KMS-11 (cell line): ENCODE measurements around the gene HIGD1A.
A peak's percentile ranks its signal among the peaks of the same experiment; 100 is the strongest.

Experiments
- H2AFZ ChIP-seq: fragments of 200-600 bp; sonication (generic); 2 replicates; pipeline ENCODE4 v1.6.1; 2016; ENCODE audit warnings: antibody characterized with exemption, mixed run types, low read depth
- H3K27ac ChIP-seq: fragments of 200-600 bp; sonication (generic); 2 replicates; pipeline ENCODE4 v1.6.1; 2016; ENCODE audit warnings: mild to moderate bottlenecking, mixed run types
- H3K27me3 ChIP-seq: fragments of 200-600 bp; sonication (generic); 2 replicates; pipeline ENCODE4 v1.6.1; 2017; ENCODE audit warnings: mild to moderate bottlenecking, low read depth, mixed run types, moderate library complexity; ENCODE audit not compliant: insufficient read depth
- H3K36me3 ChIP-seq: fragments of 200-600 bp; sonication (generic); 2 replicates; pipeline ENCODE4 v1.6.1; 2017; ENCODE audit warnings: mild to moderate bottlenecking, mixed run types; ENCODE audit not compliant: insufficient read depth
- H3K4me1 ChIP-seq: fragments of 200-600 bp; sonication (generic); 2 replicates; pipeline ENCODE4 v1.6.1; 2016; ENCODE audit warnings: mild to moderate bottlenecking, low read depth, mixed run types; ENCODE audit not compliant: poor library complexity, severe bottlenecking
- H3K4me2 ChIP-seq: fragments of 200-600 bp; sonication (generic); 2 replicates; pipeline ENCODE4 v1.7.0; 2016; ENCODE audit warnings: mild to moderate bottlenecking, mixed run types
- H3K4me3 ChIP-seq: fragments of 200-600 bp; sonication (generic); IDR thresholded peaks from 2 replicates; pipeline ENCODE4 v1.6.1; 2017; ENCODE audit warnings: low read depth, low read length, mixed read lengths; ENCODE audit not compliant: insufficient read depth
- H3K79me2 ChIP-seq: fragments of 200-600 bp; sonication (generic); 2 replicates; pipeline ENCODE4 v1.6.1; 2016; ENCODE audit warnings: low read depth, mixed run types; ENCODE audit not compliant: insufficient read depth
- H3K9ac ChIP-seq: fragments of 200-600 bp; sonication (generic); 2 replicates; pipeline ENCODE4 v1.6.1; 2016; ENCODE audit warnings: mild to moderate bottlenecking, mixed run types
- H4K20me1 ChIP-seq: fragments of 200-600 bp; sonication (generic); 2 replicates; pipeline ENCODE4 v1.6.1; 2016; ENCODE audit warnings: mild to moderate bottlenecking, mixed run types; ENCODE audit not compliant: insufficient read depth
- CTCF ChIP-seq: fragments of 200-600 bp; sonication (generic); conservative IDR thresholded peaks from 2 replicates; pipeline ENCODE4 v1.6.1; 2017; ENCODE audit warnings: low read depth, mild to moderate bottlenecking, antibody characterized with exemption, low read length, moderate library complexity, mixed read lengths

HIGD1A gene

GRCh38 chr3:42841332-42841731, 37.0 kb upstream of the HIGD1A start:
- no peak overlapping the region for H2AFZ ChIP-seq
- no peak overlapping the region for H3K4me2 ChIP-seq
- H3K4me1 ChIP-seq = no peaks in the 10 kb centered on the region
- no peak overlapping the region for H3K27ac ChIP-seq
- TF ChIP-seq CTCF = no peak
- H3K4me3 ChIP-seq = no peak overlapping the region
- H3K27me3 ChIP-seq = no peaks in the 10 kb centered on the region
- H4K20me1 ChIP-seq = no peaks in the 10 kb centered on the region
- no peak overlapping the region for H3K9ac ChIP-seq
- H3K36me3 ChIP-seq = no peaks in the 10 kb centered on the region
- H3K79me2 ChIP-seq = no peaks in the 10 kb centered on the region

GRCh38 chr3:42839616-42840015, 35.3 kb upstream of the HIGD1A start:
- Histone ChIP-seq H3K4me1 (no peaks in the 10 kb centered on the region), H3K27me3 (no peaks in the 10 kb centered on the region), H3K36me3 (no peaks in the 10 kb centered on the region), H3K79me2 (no peaks in the 10 kb centered on the region), H3K9ac (no peak overlapping the region), H3K4me3 (no peak overlapping the region), H4K20me1 (no peaks in the 10 kb centered on the region), H3K27ac (no peak overlapping the region), H2AFZ (no peak overlapping the region; the same call in 1 of the 2 replicates), H3K4me2 (no peak overlapping the region)
- TF ChIP-seq CTCF = peak; percentile 54

GRCh38 chr3:42838571-42838970, 34.3 kb upstream of the HIGD1A start:
- Histone ChIP-seq H3K79me2 (no peaks in the 10 kb centered on the region), H3K27ac (no peak overlapping the region), H3K9ac (no peak overlapping the region), H4K20me1 (no peaks in the 10 kb centered on the region), H3K4me2 (no peak overlapping the region), H3K27me3 (no peaks in the 10 kb centered on the region), H2AFZ (no peak overlapping the region), H3K4me3 (no peak overlapping the region), H3K4me1 (no peaks in the 10 kb centered on the region), H3K36me3 (no peaks in the 10 kb centered on the region)
- TF ChIP-seq CTCF = no peak

- no peaks in the 10 kb centered on the region for H3K36me3 ChIP-seq
- no peaks in the 10 kb centered on the region for H3K4me1 ChIP-seq
- H3K4me2 ChIP-seq = no peak overlapping the region
- no peaks in the 10 kb centered on the region for H3K27me3 ChIP-seq
- no peak for TF ChIP-seq CTCF
- no peaks in the 10 kb centered on the region for H4K20me1 ChIP-seq
- no peak overlapping the region for H2AFZ ChIP-seq
- H3K4me3 ChIP-seq = no peak overlapping the region
- no peaks in the 10 kb centered on the region for H3K79me2 ChIP-seq
- H3K27ac ChIP-seq = no peak overlapping the region
- no peak overlapping the region for H3K9ac ChIP-seq
Observed at GRCh38 chr3:42836150-42837123, 32.1 kb upstream of the HIGD1A start.
